HG03520 (cell line): ENCODE measurements around the gene PCARE.

Experiments
- ATAC-seq: cut with Tn5 transposase; IDR thresholded peaks from one replicate; pipeline ENCODE4 v1.9.1; 2021; ENCODE audit warnings: mild to moderate bottlenecking, moderate library complexity; ENCODE audit not compliant: unreplicated experiment

The PCARE gene

GRCh38 chr2:29063646-29064345 lies 10.5 kb downstream of the PCARE start:
- no peak for ATAC-seq

- no peak for ATAC-seq
These were observed 11.3 kb downstream of the PCARE start for GRCh38 chr2:29063056-29063455.

DNA sequence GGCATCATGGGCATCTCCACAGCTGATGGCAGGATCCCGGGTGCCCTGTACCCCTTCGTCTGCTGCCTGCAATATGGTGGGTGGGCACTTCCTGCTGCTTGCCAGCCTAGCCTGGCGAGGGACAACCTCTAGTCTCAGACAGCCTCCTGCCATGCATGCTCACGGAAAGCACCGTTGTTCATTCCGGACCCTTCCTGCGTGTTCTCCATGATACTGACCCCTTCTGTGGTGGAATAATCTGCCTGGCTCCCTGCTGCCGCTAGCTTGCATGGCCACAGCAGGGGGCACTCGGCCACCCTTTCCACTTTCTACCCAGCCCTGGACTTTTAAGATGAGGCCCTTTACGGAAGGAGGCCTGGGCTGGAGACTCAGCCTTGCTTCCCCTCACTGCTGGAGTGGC lies 12.0 kb downstream of the PCARE start:
- ATAC-seq = no peak

GRCh38 chr2:29061616-29062015 lies 12.7 kb downstream of the PCARE start:
- ATAC-seq = no peak

DNA sequence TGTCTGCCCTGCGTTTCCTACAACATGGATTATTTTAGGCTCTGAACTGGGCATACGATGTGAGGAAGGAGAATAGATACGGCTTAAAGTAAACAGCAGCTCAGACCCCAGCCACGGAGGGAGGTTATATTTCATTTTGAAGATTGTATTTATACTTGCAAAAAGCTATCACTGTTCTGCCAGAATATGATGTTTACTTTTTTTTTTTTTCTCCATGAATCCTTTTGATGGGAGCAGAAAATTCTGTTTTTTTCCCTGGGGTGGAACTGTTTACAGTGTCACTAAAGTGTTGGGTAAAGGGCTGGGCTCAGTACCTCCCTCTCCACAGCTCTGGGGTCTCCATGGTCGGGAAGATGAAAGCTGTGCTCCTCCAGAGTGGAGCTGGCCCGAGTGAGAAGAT lies 13.1 kb downstream of the PCARE start:
- ATAC-seq = no peak

GRCh38 chr2:29060441-29060840 lies 13.9 kb downstream of the PCARE start:
- no peak for ATAC-seq

DNA sequence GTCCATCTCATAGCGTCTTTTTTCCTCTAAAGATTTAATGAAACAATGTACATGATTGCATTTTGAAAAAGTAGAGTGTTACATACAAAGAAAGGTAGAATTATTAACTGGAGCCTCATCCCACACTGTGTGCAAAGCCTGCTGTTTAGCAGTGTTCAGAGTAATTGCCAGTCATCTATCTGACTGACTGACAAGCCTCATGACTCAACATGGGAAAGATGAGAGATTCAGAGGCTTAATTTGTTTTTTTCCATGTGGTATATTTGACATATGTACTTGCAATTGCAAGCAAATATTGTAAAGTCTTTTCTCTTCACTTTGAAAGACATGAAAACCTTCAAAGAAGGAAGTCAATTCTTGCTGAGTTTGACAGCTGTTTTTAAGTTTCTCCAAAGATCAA lies 14.7 kb downstream of the PCARE start:
- no peak for ATAC-seq

DNA sequence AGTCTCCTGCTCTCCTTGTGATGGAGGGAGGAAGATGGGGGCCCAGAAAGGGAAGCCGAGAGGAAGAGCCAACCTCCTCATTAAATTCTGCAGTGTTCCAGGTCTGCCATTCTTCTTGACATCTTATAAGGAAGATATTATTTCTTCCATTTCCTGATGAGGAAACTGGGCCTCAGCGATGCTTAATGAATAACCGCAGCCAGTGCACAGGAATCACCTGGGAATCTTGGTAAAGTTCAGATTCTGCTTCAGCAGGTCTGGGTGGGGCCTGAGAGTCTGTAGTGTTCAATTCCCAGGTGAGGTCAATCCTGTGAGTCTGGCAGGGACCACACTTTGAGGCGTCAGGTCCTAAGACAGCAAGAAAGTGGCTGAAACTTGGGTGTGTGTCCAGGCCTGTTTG lies 17.3 kb downstream of the PCARE start:
- no peak for ATAC-seq

DNA sequence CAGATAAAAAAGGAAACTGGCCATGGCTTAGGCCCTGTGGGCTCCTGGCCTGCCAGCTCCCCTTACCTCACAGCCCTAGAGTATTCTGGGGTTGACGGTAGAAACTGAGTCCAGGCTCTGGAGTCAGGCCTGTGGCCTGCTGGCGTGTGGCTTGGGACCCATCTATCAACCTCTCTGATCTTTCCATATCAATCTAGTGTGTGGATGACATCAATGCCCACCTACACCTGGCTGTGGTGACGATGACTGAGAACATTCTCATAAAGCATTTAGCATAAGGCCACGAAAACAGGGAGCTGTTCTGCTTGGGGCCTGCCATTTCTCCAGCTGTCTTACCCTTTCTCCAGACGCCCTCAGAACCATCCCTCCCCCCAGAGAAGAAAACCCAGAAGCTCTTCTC lies 17.9 kb downstream of the PCARE start:
- no peak for ATAC-seq

DNA sequence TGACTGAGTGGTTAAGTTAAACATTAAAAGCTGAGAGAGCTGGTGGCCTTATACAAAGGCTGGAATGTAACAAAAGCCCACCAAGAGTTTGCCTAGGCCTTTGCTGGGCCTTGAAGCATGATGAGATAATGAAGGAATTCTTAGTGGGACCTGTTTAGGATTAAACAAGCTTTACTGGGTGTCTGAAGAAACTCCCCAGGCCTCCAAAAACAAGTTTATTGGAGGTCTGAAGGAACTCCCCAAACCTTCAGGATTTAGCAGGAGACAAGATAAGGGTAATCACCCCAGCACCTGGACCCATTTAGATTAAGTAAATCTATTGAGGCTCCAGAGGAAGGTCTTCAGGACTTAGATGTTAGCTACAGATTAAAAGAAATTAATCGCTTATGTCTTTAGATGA lies 18.7 kb downstream of the PCARE start:
- ATAC-seq = no peak

GRCh38 chr2:29054430-29054829 lies 19.9 kb downstream of the PCARE start:
- ATAC-seq = no peak

DNA sequence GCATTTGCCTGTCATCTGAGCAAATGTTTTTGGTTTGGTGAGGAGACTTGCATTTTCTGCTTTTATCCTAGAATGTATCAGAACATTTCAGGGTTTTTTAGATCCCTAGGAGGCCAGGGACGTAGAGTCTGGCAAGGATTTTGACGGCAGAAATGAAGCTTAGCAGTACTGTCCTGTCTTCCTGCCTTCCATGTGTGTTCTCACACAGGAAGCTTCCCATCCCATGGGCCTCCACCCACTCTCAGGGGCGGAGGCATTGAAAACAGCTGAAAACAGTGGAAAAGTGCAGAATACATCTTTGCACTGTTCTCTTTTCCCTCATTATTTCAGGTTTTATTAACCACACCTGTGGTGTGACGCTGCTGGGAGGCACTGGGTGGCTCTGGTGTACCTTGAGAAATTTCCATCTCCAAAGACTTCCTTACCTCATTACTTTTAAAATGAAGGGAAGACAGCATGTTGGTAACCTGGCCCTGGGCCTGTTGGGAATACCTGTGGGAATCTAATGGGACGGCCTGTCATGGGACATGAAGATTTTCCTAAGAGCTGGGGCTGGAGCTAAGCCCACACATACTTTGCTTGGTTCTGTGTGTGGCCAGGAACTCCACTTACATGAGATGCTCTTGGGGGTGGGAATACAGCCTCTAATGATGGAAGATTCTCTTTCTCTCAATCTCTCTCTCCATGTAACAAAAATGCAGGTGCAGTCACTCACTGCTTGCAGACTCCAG lies 20.5 kb downstream of the PCARE start:
- no peak for ATAC-seq

- no peak for ATAC-seq
These were observed 21.1 kb downstream of the PCARE start for GRCh38 chr2:29053223-29053622.

DNA sequence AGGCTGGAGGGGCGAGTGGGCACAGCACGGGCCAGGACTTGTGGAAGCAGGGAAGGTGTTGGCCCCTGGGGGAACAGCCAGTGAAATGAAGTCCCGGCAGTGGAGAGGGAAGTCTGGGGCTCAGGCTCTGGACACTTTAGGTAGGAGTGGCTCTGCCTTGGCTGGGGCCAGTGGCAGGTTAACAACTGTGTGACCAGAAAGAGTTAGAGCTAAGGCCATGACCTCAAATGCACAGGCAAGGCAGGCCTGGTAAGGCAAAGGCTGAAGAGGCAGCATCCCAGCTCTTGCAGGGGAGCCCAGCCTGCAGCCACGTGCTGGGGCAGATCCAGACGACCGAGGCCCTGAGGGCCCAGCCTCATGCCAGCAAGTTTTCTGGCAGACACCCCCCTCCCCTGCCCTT lies 21.5 kb downstream of the PCARE start:
- no peak for ATAC-seq

GRCh38 chr2:29051730-29052129 lies 22.6 kb downstream of the PCARE start:
- ATAC-seq = no peak

- ATAC-seq = no peak
These were observed 23.7 kb downstream of the PCARE start for GRCh38 chr2:29050591-29050990.

DNA sequence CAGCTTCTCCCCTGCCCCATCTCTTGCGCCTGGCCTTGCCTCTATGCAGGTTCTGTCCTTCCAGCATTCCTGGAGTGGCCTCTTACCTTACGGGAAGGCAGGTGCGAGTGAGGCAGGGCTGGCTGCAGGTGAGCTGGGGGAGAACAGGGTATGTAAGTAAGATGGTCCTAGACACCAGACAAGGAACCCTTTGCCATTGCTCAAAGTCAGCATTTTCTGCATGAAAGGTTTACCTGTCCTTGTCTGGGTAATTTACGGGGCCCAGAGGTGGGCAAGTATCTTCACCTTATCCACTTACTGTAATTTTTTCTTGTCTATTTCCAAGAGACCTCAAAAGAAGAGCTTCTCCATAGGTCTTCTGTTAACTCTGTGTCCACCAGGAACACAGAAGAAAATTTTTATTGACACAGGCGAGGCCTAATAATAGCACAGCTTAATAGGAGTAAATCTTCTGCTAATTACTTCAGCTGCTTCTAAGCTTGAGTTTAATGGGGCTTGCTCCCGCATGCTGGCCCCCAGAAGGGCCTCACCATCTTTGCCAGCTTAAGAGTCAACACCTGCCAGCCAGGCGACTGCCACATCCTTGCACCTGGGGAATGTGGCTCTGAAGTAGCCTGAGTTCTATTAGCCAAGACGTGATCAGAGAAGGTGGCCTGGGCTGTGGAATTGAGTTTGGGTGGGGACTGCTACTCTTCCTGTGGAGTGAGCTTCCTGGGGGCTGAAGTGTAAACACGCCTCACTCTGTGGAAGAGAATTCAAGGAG lies 27.1 kb downstream of the PCARE start:
- no peak for ATAC-seq

GRCh38 chr2:29046321-29046720 lies 28.0 kb downstream of the PCARE start:
- no peak for ATAC-seq

DNA sequence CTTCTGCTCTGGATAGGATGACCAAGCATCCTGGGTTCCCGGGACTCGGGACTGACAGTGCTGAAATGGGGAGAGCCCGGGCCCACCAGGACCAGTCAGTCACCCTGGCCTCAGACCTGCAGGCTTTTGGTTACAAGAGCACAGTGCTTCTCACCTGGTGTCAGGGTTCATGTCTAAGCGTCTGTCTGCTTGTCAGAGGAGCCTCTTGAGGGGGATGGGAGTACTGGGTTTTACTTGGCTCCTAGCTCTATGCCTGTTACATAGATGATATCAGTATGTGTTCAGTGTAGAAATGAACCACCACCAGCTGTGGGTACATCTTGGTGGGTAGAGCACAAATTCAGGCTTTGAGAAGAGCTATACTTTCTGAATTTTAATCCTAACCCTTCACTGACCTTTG lies 29.9 kb downstream of the PCARE start:
- ATAC-seq = no peak

- ATAC-seq = no peak
These were observed 31.7 kb downstream of the PCARE start for GRCh38 chr2:29042561-29043075.

- ATAC-seq = no peak
These were observed 33.1 kb downstream of the PCARE start for GRCh38 chr2:29041161-29041660.

GRCh38 chr2:29040552-29040951 lies 33.8 kb downstream of the PCARE start:
- ATAC-seq = no peak
